ENCODE data around the gene ADRA2A.

ADRA2A gene

GRCh38 chr10:111093741-111094380, 17.0 kb downstream of the ADRA2A start:
- no peak overlapping the region for H3K27ac ChIP-seq
- no peak for TF ChIP-seq CTCF (conservative IDR thresholded peaks at IDR 0.05)

- H3K27ac ChIP-seq, result no peak overlapping the region
- no peak for TF ChIP-seq CTCF (conservative IDR thresholded peaks at IDR 0.05)
Measured at GRCh38 chr10:111098679-111099437, 22.0 kb downstream of the ADRA2A start.

DNA sequence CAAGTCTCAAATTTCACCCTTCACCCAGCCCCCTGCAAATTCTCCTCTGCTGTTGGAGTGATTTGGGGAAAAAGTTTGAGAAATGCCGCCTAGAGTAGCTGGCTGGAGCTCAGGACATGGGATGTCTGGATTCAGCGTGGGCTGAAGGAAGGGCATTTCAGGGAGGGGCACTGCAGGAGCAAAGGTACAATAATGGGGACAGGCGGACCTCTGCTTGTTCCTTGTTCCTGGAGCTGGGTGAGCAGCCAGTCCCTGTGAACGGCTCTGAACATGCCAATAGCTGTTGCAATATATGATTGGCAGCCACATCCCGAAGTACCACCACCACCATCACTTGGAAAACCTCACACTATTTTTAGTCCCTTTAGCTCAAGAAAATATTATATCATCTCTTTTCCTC, 23.4 kb downstream of the ADRA2A start:
- no peak overlapping the region for H3K27ac ChIP-seq

GRCh38 chr10:111101796-111102195, 25.0 kb downstream of the ADRA2A start:
- no peak for TF ChIP-seq CTCF (conservative IDR thresholded peaks at IDR 0.05)

More for the DNA sequence above, 23.4 kb downstream of the ADRA2A start:
- no peak for TF ChIP-seq CTCF (conservative IDR thresholded peaks at IDR 0.05)

DNA sequence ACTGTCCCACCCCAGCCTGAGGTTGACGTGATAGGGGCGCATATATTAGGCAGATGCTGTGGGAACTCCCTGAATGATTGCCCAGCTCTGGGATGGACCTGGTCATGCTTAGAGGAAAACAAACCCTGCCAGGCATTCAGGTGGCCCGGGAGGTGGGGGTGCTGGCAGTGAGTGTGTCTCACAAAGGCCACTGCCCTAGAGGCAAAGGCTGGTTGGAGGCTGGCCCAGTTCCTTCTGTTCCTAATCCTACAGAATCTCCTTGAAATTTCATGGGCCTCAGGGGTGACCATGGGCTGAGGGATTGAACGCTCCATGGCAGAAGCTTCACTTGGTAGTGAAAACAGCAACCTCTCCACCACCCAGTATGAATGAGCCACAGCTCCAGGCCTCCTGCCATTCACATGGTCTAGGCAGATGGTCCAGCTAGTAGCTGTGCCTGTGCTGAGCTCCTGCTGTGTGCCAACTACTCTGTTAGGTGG, 25.6 kb downstream of the ADRA2A start:
- no peak overlapping the region for H3K27ac ChIP-seq
- no peak for TF ChIP-seq CTCF (conservative IDR thresholded peaks at IDR 0.05)

More at GRCh38 chr10:111101796-111102195, 25.0 kb downstream of the ADRA2A start:
- H3K27ac ChIP-seq, result no peak overlapping the region

GRCh38 chr10:111103196-111103840, 26.5 kb downstream of the ADRA2A start:
- no peak for TF ChIP-seq CTCF (conservative IDR thresholded peaks at IDR 0.05)
- H3K27ac ChIP-seq, result no peak overlapping the region

DNA sequence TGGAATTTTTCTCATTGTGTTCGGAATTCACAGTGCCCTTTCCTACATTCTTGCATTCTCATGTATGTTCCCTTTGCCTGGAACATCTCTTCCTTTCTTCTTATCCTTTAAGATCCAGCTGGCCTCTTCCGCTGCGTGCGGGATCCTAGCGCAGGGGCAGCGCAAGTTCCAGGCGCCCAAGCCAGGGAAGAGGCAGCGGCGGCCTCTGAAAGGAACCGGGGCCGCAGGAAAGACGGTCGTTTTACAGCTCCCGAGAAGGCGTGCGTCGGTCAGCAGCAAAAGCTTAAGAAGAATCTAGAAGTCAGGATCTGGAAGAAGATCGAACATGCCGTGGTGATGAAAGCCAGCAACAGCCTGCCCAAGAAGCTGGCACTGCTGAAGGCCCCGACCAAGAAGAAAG, 28.0 kb downstream of the ADRA2A start:
- TF ChIP-seq CTCF (conservative IDR thresholded peaks at IDR 0.05), result no peak
- H3K27ac ChIP-seq, result no peak overlapping the region
